Stimulated activated CD8-positive, alpha-beta memory T cell treated with anti-CD3 and anti-CD28 coated beads, Interleukin-12 subunit alpha, Interleukin-12 subunit beta, amount 100 ng/mL, for 24 hours (primary cell): ENCODE results near the gene TBCB.
A peak's percentile ranks its signal among the peaks of the same experiment; 100 is the strongest.
"Not testable (repeated sequence)": the region's sequence is repeated elsewhere in the genome, so short reads cannot be mapped to it uniquely, and the experiment has no call there.

Experiments
- DNase-seq: peaks from one replicate; pipeline ENCODE4 v3.0.0-alpha.2; 2020; ENCODE audit errors: extremely low read depth

Gene TBCB

DNA sequence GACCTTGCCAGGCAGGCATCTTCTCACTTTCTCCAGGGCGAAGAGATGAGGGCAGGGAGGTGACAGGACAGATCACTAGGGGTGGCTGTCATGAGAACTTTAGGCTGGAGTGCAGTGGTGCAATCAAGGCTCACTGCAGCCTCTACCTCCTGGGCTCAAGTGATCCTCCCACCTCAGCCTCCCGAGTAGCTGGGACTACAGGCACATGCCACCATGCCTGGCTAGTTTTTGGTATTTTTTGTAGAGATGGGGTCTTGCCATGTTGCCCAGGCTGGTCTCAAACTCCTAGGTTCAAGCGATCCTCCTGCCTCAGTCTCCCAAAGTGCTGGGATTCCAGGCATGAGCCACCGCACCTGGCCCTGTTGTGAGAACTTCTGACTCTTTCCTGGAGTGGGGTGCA lies 19.6 kb downstream of the TBCB start:
- not testable (repeated sequence) for DNase-seq

GRCh38 chr19:36136964-36137686 lies 21.9 kb downstream of the TBCB start:
- DNase-seq: no peak

DNA sequence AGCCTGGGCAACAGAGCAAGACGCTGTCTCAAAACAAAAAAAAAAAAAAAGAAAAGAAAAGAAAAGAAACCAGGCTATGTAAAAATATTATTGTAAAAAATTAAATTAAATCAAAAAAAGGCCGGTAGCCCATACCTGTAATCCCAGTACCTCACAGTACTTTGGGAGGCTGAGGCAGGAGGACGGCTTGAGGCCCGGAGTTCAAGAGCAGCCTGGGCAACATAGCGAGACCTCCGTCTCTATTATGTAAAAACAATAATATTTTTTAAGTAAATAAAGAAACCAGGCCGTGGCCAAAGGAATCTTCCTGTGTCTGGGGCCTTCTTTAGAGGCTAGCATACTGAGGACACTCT lies 23.8 kb downstream of the TBCB start:
- DNase-seq: no peak

DNA sequence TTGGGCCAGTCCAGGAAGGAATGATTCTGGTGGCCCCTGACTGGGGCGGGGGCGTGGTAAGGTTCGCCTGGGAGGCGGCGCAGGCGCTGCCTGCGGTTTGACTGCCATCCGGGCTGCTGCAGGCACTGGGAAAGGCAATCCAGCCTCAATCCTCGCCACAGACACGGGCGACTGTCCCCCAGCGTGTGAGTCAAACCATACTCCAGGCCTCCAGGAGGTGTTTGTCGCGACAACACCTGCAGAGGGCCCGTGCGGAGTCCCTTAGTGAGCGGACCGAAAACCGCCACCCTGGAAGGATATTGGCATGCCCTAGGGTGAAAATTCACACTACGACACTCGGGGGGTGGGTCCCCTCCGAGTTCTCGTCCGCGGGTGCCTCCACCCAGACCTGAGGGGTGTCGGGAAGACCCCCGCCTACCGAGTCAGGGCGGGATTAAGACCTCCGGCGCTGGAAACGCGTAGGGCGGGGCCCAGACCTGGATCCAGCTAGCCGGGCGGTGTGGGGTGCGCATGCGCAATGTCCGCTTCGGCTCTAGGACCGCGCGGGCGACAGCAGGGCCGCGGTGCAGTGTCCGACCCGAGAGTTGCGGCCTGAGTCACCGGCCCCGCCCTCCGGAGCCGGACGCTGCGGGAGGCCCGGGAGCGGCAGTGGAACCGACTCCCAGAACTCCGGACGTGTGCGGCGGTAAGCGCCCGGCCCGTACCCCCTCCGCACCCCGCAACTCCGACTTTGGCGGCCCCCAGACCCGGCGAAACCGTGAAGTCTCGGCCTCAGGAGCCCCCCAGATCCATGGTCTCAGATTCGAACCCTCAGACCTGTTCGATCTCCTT lies 24.4 kb downstream of the TBCB start, which contains the start of gene CAPNS1:
Gene CAPNS1 (plus strand): TSS at position 594 of the 831 bp plus-strand sequence. CDS start 946 bp downstream, outside the sequence.
- peak; percentile 90 for DNase-seq

- DNase-seq: peak; percentile 10
Observed at GRCh38 chr19:36140304-36141038, 25.2 kb downstream of the TBCB start.

DNA sequence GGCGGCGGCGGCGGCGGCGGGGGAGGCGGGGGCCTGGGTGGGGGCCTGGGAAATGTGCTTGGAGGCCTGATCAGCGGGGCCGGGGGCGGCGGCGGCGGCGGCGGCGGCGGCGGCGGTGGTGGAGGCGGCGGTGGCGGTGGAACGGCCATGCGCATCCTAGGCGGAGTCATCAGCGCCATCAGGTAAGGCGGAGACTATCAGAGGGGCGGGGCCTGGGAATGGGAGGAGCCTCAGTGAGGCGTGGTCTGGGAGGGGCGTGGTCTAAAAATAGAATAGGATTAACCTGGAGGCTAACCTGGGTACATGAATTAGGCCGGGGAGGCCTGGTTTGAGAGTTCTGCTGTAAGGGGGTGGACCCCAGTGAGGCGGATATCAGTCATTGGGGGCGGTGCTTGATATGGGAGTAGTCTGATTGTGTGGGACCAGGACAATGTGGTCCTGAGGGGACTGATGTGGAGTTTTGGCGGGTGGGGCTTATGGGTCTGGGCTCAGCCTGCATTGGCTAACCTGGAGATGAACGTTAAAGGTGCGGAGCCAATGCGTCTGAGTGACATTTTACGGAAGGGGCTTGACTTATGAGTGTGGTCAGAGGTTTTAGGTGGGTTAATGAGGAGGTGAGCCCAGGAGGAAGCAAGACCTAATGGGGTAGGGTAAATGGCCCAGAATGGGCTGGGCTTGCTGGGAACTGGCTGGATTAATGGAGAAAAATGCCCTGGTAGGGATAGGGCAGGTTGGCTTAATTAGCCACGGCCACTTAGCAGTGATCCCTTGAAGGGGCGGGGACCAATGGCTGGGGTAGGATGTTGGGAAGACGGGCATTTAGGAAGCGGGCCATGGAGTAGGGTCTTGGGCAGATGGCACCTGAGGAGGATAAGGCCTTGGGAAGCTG lies 26.0 kb downstream of the TBCB start:
- peak; percentile 70 for DNase-seq

- DNase-seq: no peak
Observed at GRCh38 chr19:36142046-36142445, 26.8 kb downstream of the TBCB start.

- DNase-seq: no peak
Observed at GRCh38 chr19:36142496-36142895, 27.2 kb downstream of the TBCB start.

DNA sequence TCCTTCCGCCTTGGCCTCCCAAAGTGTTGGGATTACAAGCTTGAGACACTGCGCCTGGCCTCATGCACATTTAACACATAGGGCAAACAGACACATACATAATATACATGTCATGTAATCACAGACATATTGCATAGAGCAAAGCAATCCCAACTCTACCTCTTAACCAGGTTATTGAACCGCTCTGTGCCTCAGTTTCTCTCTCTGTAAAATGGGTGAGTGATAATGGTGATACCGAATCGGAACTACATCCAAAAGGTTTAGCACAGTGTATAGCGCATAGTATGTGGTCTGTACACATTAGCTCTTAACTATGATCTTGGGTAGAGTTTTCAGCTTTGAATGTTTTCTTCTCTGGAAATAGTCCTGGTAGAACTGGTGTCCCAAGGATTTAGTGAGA lies 29.4 kb downstream of the TBCB start:
- DNase-seq: no peak

- DNase-seq: no peak
Observed at GRCh38 chr19:36149673-36150406, 34.6 kb downstream of the TBCB start.

DNA sequence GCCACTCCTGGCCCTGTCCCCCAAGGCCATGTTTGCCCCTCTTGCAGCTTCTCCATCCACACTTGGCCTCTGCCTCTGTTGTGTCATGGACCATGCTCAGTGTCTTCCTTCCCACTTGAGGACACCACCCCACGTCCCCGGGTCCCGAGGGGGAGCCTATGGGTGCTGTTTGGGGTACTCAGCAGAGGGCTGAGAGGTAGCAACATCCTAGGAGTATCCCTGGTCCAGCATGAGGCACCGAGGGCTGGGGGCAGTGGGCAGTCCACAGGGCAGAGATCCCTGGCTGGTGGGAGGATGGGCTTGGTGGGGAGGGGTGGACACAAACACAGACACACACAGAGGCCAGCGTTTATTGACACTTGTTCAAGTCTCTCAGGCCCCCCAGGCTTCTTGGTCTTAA lies 35.3 kb downstream of the TBCB start:
- no peak for DNase-seq

- DNase-seq: no peak
Observed at GRCh38 chr19:36151144-36152018, 36.1 kb downstream of the TBCB start.

GRCh38 chr19:36152019-36152351 lies 36.7 kb downstream of the TBCB start:
- DNase-seq: no peak

GRCh38 chr19:36152352-36153091 lies 37.3 kb downstream of the TBCB start, which contains the start of gene COX7A1:
COX7A1 (minus strand) TSS chr19:36152447; CDS start chr19:36152407, 40 bp downstream.
- DNase-seq: no peak

DNA sequence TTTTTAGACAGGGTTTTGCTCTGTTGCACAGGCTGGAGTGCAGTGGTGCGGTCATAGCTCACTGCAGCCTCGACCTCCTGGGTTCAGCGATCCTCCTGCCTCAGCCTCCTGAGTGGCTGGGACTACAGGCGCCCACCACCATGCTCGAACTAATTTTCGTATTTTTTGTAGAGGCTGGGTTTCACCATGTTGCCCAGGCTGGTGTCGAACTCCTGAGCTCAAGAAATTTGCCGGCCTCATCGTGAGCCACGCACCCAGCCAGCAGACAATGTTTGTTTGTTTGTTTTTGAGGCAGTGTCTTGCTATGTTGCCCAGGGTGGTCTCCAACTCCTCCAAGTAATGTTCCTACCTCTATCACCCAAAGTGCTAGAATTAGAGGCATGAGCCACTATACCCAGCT lies 37.9 kb downstream of the TBCB start:
- DNase-seq: no peak

DNA sequence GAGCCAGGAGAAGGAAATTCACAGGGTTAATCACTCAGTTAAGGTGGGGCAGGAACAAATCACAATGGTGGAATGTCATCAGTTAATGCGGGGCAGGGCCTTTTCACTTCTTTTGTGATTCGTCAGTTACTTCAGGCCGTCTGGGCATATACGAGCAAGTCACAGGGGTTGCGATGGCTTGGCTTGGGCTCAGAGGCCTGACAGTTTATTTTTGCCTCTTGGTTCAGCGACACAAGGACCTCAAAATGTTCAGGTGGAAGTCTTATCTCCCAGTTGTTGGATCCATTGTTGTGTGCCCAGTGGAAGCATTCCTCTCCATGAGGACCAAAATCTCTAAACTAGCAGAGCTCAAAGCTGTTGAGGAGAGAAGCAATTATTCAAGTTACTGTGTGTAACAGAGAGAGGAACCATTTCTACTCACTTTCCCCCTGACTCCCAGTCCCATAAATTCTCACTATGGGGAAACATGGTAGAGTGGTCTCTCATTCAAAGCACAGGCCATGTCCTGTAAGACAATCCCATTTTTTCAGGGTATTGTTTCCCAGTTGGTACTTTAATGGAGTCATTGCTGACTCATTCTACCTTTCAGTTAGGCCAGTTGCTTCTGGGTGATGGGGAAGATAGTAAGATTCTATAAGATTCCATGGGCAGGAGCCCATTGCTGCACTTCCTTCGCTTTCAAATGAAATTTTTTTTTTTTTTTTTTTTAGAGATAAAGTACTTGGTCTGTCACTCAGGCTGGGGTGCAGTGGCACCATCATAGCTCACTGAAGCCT lies 45.7 kb downstream of the TBCB start:
- DNase-seq: no peak

DNA sequence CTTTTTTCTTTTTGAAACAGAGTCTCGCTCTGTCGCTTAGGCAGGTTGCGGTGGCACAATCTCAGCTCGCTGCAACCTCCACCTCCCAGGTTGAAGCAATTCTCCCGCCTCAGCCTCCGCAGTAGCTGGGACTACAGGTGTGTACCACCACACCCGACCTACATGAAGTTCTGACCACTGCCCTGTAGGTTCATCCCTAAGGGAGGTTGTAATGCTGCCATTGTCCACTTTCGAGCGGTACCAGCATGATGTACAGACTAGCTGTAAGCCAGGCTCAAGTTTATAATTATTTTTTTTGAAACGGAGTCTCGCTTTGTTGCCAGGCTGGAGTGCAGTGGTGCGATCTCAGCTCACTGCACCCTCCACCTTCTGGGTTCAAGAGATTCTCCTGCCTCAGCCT lies 48.5 kb downstream of the TBCB start:
- no peak for DNase-seq

DNA sequence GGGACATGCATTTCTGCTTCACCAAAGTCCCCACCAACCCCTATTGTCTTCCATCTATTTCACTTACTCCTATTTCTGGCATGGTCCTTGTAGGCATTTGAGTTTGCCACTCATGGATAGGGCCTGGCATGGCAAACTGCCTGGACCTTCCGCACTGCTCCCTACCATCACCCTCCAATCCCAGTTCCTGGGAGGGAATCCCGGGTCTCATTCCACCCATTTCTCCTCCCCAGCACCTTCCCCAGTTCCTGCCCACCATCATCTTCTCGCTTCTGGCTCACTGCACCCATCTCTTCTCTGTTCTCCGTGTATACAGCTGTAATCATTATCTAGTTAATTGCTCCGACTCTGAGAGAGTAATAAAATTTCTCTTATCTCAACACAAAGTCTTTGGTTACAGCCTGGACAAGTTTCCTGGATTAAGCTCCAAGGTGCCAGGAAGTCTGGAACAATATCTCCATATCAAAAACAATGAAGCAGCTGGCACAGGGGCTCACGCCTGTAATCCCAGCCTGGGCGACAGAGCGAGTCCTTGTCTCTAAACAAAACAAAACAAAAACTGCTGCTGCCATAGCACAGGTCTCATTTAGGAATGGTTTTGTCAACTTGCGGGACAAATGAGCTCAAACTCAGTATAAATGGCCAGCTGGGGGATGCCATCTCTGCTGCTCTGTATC lies 54.0 kb downstream of the TBCB start:
- no peak for DNase-seq
